ENCODE data around the gene HIVEP2.

GRCh38 chr6:142839686-142840040 is 105.3 kb downstream of the HIVEP2 start:
- no peak for TF ChIP-seq YY1 (IDR thresholded peaks at IDR 0.05; ENCODE audit: insufficient read depth, insufficient read length)
- no peak for TF ChIP-seq ZNF274 (IDR thresholded peaks at IDR 0.05; ENCODE audit: low read depth, low read length)
